ENCODE measurements around the gene POLD1.

GRCh38 chr19:50430888-50431342, 46.8 kb downstream of the POLD1 start:
- TF ChIP-seq CTCF (IDR thresholded peaks at IDR 0.05) (no peak), POLR2A (IDR thresholded peaks at IDR 0.05) (no peak)

All from esophagus squamous epithelium (tissue), 4 donors.